ENCODE data around the gene KIAA1755. TPM values are rescaled to one million over a fixed set of nuclear protein-coding genes. Genes with fewer than 3 reads are reported as not detected.

KIAA1755 gene
- total and polyA plus RNA-seq, 9 of the 15 experiments (the other 6 are each of a cell fraction or from before 2014, with no cell fraction given) = not detected

DNA sequence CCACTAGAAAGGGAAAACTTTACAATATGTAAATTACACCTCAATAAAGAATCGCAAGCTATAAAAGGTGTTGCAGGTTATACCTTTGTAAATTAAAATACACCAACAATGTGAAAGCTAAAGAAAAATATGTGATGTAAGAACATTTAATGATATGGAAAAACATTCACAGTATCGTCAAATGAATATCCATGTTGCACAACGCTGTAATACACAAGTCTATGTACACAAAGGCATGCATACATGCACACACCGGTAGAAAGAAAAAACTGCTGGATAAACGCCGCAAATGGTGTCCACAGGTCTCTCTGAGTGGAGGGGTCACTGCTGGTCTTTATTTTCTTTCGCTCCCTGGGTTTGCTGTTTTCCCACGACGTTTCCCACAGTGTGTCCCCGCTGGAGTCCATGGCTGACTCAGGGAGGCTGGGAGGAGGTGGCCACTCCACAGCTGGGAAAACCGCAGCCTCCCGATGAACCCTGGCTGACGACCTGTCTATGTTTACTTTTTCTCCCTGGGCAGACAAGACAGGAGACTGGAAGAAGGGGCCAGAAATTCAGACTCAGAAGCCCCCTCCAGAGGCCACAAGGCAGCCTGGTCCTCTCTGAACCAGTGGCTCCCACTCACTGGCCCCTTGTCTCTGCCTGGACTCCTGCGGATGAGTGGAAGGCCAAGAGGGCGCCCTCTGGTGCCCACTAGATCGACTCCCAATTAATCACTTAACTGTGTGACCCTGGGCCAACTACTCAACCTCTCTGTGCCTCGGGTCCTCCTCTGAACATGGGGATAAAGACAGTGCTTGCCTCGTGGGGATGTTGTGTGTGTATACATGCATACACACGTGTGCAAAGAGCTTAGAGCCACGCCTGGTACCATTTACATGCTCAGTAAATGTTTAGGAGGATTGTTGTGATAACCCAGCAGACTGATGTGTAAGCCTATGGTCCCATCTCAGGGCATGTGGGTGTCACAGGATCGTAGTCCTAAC, 30.6 kb upstream of the KIAA1755 start (continued):
- TF ChIP-seq JUNB (CRISPR knock-in tag; conservative IDR thresholded peaks at IDR 0.05) (no peak), NCOR1 (IDR thresholded peaks at IDR 0.05) (no peak), ZFP36 (IDR thresholded peaks at IDR 0.05; ENCODE audit: low read depth, low read length, partially characterized antibody) (peak; percentile 95), FUS (optimal IDR thresholded peaks at IDR 0.05; ENCODE audit: low read depth, low read length) (no peak), CEBPB (tag; IDR thresholded peaks at IDR 0.05) (peak; percentile 27; the same call in 1 of the 2 replicates), SRSF9 (IDR thresholded peaks at IDR 0.05; ENCODE audit: borderline replicate concordance, low read depth, low read length) (no peak), CCNT2 (IDR thresholded peaks at IDR 0.05; ENCODE audit: borderline replicate concordance, extremely low read depth, insufficient read length, low read depth, low read length) (no peak), CBX3 (IDR thresholded peaks at IDR 0.05; ENCODE audit: borderline replicate concordance in 1 of 2, low read length in 2 of 2) (no peak), TFAM (CRISPR knock-in tag; conservative IDR thresholded peaks at IDR 0.05) (no peak), ZNF584 (CRISPR knock-in tag; IDR thresholded peaks at IDR 0.05; ENCODE audit: low read depth) (no peak), ESRRA (IDR thresholded peaks at IDR 0.05; ENCODE audit: borderline replicate concordance, low read depth) (peak; percentile 41; the same call in 1 of the 2 replicates), ZNF124 (CRISPR knock-in tag; IDR thresholded peaks at IDR 0.05) (no peak), ZSCAN32 (CRISPR knock-in tag; IDR thresholded peaks at IDR 0.05) (no peak), CHD1 (IDR thresholded peaks at IDR 0.05; ENCODE audit: low read length) (no peak), ZNF695 (CRISPR knock-in tag; IDR thresholded peaks at IDR 0.05) (no peak), SRSF3 (IDR thresholded peaks at IDR 0.05; ENCODE audit: insufficient read depth, low read length) (no peak), HDAC2 (IDR thresholded peaks at IDR 0.05) (no peak), ATF1 (CRISPR knock-in tag; IDR thresholded peaks at IDR 0.05) (no peak), ATF1 (tag; IDR thresholded peaks at IDR 0.05) (no peak), POLR2G (IDR thresholded peaks at IDR 0.05; ENCODE audit: low read depth, low read length) (no peak)
- TF ChIP-seq, protein P1, sequence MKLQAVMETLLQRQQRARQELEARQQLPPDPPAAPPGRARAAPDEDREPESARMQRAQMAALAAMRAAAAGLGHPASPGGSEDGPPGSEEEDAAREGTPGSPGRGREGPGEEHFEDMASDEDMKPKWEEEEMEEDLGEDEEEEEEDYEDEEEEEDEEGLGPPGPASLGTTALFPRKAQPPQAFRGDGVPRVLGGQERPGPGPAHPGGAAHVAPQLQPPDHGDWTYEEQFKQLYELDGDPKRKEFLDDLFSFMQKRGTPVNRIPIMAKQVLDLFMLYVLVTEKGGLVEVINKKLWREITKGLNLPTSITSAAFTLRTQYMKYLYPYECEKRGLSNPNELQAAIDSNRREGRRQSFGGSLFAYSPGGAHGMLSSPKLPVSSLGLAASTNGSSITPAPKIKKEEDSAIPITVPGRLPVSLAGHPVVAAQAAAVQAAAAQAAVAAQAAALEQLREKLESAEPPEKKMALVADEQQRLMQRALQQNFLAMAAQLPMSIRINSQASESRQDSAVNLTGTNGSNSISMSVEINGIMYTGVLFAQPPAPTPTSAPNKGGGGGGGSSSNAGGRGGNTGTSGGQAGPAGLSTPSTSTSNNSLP (IDR thresholded peaks at IDR 0.05; ENCODE audit: borderline replicate concordance, low read depth, low read length) = peak; percentile 66; the same call in 1 of the 2 replicates

All from K562 (cell line).